GM19193 (cell line): Measurements from ENCODE around the gene TMEM214.

Source experiments
- POLR2A ChIP-seq: IDR thresholded peaks from 4 replicates; pipeline ENCODE4 v1.6.1; 2011; ENCODE audit not compliant: insufficient read depth, insufficient read length; ENCODE audit errors: extremely low read depth

TMEM214 gene

DNA sequence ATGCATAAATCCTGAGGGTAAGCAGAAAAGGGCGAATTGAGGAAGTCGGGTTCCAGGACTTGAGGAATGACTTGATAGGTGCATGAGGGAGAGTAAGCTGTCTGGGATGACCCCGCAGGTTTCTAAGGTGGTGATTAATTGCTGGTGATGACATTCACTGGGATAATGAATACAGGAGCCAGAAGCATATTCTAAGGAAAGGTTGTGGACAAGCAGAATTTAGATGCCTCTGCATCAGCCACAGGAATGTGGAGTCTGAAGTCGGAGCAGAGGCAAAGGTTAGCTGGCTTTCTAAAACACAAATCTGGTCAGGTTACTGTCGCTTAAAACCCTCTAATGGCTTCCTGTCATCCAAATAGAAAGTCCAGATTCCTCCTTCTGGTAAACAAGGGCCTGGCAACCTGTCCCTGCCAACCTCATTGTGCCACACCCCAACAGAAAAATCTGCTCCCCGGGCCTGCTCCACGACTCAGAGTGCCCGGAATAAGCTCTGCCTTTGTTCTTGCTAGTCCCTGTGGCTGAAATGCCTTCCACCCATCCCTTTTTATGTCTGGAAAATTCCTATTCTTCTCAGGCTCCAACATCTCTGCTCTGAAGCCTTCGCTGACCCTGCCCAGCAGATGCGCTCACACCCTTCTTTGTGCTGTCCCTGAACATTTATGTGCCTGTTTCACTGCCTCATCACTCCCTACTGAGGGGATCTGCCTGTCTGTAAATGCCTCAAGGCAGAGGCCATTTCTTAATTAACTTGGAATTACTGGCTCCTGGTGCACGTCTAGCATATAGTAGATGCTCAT lies 11.3 kb upstream of the TMEM214 start:
- no peak for TF ChIP-seq POLR2A

DNA sequence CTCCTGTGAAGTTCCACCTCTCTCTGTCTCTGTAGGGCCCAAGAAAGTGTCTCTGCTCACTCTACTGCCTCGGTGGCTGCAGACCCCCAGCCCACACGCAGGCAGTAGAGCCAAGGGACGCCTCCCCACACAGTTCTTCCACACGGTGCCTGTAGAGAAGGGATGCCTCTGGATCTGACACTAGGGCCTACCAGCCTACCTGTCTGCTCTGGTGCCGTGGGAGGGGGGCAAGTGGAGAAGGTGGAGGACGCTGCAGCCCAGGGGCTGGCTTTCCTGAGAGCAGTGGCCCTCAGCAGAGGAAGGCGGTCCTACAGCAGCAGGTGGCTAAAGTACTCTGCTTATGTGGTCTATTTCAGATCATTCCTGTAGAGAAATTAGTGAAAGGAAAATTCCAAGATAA lies 9.0 kb upstream of the TMEM214 start:
- TF ChIP-seq POLR2A: no peak

DNA sequence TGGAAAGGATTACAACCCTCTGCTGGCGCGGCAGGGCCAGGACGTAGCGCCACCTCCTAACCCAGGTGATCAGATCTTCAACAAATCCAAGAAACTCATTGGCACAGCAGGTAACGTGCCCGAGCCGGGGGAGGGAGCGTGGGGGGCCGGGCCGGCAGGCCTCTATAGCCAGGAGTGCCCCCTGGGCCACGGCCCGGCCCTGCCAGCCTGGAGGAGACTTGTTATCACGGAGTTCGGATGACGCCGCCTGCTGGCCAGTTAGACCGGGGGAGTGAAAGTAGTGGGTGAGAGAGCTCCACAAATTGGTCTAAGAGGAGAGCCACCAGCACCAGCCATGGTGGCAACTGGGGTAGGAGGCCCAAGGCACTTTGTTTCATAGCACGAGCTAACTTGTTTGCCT lies 8.6 kb upstream of the TMEM214 start:
- TF ChIP-seq POLR2A: no peak

DNA sequence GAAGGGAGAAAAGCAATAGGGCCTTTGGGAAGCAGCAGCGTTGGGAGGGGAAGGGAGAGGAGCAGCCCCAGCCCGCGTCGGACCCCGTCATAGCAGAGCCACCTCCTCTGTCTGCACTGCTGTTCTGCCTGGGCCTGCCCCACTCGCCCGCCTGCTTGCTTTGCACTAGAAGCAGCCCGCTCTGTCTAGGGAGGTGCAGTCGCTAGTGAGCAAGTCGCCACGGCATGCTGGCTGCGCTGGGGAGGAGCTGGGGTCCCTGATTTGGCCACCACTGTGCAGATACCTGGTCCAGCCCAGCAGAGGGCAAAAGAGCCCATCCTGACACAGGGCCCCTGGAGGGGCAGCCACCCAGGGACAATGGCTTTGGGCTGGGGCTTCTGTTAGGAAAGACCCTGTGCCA lies 8.0 kb upstream of the TMEM214 start:
- TF ChIP-seq POLR2A: no peak

DNA sequence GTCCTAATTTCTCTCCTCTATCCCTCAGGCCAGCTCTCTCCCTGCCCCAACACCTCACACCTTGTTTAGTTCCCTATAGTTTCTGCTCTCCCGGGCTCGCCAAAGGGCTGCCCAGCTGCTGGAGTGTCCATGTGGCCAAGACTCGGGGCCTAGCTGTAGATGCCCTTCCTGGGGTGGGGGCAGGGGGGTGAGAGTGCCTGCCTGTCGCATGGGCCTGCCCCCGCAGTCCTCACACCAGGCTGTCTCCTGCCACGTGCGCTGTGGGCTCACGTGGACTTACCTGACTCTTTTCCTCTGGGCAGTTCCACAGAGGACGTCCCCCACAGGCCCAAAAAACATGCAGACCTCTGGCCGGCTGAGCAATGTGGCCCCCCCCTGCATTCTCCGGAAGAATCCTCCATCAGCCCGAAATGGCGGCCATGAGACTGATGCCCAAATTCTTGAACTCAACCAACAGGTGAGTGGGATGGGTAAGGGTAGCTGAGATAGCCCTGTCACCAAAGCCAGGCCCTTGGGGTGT lies 7.4 kb upstream of the TMEM214 start:
- no peak for TF ChIP-seq POLR2A

DNA sequence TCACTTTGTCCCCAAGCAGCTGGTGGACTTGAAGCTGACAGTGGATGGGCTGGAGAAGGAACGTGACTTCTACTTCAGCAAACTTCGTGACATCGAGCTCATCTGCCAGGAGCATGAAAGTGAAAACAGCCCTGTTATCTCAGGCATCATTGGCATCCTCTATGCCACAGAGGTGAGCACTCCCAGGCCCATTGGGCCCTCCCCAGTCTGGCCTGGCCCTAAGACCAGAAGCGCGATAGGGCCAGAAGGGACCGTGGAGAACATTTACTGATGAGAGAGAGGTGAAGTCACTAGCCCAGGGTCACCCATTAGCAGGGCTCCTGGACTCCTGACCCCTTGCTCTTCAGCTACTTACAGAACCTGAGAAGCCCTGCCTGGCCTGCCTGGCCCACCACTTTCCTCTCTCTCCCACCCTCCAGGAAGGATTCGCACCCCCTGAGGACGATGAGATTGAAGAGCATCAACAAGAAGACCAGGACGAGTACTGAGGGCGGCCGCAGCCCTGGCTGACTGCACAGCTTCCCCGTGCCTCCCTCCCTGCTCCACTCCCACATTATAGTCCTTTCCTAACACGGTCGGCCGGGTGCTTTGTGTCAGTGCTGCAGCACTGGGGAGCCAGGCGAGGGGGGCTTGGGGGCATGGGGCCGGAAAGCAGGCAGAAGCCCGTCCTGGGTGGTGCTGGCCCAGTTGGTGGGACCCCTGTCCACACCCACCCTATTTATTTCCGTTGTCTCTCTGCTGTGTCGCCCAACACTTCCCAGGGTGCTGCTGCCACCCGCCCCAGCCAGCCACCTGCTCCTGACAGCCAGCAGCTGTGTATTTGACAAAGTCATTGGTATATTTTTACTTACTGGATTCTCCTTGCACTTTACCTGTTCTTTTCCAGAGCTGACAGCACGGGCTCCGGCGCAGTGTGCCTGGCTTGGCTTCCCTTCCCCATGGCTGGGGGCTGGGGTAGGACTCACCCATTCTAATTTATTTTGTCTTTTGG lies 6.6 kb upstream of the TMEM214 start:
- no peak for TF ChIP-seq POLR2A

DNA sequence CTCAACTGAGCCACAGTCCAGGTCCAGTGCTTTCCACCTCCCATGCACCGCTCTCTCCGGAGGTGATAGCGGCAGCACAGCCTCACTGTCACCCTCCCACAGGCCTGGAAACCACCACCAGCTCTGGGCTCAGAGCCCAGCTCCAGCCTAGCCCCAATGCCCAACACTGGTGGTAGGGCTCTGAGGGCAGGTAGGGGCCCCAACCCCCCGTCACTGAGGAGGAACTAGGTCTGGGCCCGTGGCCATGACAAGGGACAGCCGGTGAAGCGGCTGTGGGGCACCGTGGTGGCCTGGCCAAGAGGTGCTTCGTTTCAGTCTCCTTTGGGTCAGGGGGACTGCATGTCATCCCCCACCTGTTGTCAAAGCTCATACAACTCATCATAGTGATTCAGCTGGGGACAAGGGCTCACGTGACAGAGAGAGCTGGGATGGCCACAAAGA lies 5.5 kb upstream of the TMEM214 start:
- TF ChIP-seq POLR2A: no peak

DNA sequence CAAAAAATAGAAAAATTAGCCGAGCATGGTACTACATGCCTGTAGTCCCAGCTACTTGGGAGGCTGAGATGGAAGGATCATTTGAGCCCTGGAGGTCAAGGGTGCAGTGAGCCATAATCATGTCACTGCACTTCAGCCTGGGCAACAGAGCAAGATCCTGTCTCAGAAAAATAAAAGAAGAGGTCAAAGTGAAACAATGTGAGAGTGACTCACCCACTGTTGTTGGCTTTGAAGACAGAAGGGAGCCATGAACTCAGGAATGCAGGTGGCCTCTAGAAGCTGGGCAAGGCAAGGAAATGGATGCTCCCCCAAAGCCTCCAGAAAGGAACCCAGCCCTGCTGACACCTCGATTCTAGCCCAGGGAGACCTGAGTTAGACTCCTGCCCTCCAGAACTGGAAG lies 3.7 kb upstream of the TMEM214 start:
- TF ChIP-seq POLR2A: no peak

DNA sequence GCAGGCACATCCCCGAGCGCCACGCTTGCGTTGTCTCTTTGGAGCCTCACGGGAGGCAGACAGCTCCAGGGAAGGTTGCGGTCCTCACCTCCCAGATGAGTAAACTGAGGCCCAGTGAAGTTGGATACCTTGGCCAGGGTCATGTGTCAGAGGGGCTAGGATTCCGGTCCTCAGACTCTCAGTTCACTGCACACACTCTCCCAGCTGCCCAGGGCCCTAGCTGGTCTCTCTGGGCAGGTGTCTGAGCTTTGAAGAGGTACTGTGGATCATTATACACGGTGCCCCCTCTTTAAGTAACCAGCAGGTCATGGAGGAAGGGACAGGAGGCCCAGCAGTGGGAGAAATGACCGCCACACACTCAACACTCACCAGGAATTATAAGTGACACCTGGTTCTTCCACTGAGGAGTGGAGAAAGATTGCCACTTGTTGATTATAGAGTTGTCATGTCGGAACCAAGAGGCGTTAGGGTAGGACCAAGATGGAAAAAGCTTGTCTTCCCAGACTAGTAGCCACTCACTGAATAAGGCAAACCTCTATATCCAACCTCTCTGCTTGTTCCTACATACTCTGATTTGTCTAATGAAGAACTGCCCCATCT lies 588 bp downstream of the TMEM214 start:
- TF ChIP-seq POLR2A: no peak

DNA sequence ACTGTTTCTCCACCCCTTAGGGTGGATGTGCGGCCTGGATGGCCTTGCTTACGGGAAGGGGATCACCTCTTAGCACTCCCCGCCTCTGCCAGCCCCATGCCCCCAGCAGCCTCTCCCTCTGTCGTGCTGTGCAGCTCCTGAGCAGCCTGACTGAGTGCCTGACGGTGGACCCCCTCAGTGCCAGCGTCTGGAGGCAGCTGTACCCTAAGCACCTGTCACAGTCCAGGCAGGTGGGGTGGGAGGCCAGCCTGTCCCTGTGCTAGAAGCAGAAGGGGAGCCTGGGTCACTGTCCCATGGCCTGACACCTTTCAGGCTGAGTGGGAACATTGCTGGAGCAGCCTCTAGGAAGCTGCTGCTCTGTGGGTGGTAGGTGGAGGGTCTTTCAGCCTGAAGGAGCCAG lies 5.2 kb downstream of the TMEM214 start:
- TF ChIP-seq POLR2A: no peak

DNA sequence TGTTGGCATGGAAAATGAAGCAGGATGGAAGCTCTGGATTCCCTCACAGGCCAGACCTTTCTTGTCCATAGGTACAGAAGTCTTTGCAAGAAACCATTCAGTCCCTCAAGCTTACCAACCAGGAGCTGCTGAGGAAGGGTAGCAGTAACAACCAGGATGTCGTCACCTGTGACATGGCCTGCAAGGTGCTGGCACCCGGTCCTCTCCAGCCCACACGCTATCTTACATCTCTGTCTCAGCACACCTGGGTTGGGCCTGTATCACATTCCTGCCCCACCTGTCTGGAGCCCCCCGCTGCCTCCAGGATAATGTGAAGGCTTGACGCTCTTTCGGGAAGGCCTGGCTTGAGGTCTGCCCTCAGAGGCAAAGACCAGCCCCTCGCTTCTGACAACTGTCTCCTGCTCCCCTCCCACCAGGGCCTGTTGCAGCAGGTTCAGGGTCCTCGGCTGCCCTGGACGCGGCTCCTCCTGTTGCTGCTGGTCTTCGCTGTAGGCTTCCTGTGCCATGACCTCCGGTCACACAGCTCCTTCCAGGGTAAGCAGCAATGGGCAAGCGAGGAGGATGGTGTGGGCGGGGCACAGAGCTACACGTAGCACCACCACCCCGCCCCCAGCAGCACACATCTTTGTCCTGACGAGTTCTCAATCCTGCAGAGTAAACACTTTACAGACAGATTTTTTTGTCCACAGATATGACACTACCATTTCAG lies 6.0 kb downstream of the TMEM214 start:
- TF ChIP-seq POLR2A: no peak

DNA sequence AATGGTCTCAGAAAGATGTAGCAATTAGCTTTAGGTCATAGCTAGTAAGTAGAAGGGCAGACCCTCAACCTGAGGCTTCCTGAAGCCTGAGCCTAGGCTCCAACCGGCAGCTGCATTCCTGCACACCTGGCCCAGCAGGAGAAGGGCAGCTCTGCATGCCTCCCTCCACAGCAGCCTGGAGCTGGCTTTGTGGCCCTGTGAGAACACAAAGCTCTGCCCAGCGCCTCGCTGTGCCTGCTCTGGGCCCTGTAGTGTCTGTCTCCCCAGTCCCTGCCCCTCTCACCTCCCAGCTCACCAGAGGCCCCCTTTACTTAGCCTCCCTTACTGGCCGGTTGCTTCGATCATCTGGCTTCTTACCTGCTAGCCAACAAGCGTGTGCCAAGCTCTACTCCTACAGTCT lies 6.7 kb downstream of the TMEM214 start:
- TF ChIP-seq POLR2A: no peak

DNA sequence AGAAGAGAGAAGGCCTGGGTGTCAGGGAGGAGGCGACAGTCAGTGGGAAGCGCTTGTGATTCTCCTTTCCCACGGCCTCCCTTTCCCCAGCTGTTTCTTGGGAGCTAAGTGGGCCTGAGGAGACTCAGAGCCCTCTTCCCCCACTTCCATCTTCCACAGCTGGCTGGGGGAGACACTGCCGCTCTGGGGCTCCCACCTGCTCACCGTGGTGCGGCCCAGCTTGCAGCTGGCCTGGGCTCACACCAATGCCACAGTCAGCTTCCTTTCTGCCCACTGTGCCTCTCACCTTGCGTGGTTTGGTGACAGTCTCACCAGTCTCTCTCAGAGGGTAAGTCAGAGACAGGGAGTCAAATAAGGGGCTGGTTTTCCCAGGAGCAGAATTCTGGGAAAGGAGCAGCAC lies 7.1 kb downstream of the TMEM214 start:
- TF ChIP-seq POLR2A: no peak

DNA sequence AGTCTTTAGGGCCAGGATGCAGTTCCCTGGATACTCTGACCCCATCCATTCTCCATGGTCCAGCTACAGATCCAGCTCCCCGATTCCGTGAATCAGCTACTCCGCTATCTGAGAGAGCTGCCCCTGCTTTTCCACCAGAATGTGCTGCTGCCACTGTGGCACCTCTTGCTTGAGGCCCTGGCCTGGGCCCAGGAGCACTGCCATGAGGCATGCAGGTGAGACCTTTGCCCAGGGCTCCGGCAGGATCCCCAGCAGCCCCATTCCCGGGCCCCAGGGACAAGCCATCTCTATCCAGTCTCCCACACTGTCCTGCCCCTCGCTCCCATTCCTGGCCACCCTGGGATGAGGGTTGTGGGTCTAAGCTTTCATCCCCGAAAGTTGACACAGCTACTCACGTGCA lies 7.5 kb downstream of the TMEM214 start:
- TF ChIP-seq POLR2A: no peak
